Stimulated activated CD4-positive, alpha-beta T cell treated with anti-CD3 and anti-CD28 coated beads, Interleukin-15, amount 100 ng/mL, for 24 hours (primary cell): ENCODE data around the gene GPR42.
A peak's percentile ranks its signal among the peaks of the same experiment; 100 is the strongest.
"Not testable (repeated sequence)": the region's sequence is repeated elsewhere in the genome, so short reads cannot be mapped to it uniquely, and the experiment has no call there.

Experiments
- DNase-seq: peaks from one replicate; pipeline ENCODE4 v3.0.0-alpha.2; 2020

Gene GPR42

DNA sequence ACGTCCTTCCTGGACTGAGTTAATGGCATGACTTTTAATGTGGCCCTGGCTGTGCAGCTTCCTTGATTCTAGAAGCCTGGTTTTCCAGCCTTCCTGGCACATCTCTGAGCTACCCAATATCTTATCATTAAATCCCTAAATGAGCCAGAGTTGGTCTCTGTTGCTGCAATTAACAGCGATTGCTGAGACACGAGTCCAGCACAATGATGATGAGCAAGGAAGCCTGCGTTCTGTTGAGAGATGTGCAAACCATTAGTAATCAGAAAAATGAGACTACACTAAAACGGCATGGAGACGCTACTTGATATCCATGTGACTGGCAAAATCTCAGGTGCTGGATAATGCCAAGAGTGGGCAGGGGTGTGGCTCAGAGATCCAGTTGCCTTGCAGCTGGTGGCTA is 26.2 kb downstream of the GPR42 start:
- DNase-seq, result no peak

DNA sequence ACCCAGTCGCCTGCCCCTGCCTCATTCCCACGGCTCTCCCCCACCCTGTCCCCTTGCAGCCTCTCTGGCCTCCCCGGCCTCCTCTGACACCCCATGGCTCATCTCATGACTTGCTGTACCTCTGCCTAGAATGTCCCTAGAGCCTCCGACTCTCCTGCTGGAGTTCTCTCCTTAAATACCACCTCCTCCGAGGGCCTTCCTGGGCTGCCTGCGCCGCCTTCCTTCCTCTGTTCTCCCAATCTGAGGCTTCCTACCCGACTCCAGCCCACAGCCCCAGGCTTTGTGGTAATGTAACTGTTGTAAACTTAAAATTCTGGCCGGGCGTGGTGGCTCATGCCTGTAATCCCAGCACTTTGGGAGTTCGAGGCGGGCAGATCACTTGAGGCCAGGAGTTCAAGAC is 27.7 kb downstream of the GPR42 start:
- DNase-seq, result no peak

DNA sequence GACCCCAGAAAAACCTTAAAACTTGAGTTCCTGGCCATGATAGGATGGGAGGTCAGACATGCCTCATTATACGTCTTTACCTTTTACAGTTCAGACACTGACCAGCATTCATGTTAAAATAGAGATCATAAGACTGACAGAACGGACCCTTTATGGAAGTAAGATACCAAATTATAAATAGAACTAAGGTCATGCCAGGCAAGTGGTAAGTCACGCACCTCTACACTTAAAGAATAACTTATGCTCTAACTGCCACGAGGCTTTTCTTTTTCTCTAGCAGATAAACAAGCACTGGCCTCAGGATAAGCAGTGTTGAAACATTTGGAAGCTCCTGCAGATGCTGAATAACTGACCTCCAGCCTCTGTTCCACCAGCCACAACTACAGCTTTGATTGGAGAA is 28.4 kb downstream of the GPR42 start:
- DNase-seq, result no peak

DNA sequence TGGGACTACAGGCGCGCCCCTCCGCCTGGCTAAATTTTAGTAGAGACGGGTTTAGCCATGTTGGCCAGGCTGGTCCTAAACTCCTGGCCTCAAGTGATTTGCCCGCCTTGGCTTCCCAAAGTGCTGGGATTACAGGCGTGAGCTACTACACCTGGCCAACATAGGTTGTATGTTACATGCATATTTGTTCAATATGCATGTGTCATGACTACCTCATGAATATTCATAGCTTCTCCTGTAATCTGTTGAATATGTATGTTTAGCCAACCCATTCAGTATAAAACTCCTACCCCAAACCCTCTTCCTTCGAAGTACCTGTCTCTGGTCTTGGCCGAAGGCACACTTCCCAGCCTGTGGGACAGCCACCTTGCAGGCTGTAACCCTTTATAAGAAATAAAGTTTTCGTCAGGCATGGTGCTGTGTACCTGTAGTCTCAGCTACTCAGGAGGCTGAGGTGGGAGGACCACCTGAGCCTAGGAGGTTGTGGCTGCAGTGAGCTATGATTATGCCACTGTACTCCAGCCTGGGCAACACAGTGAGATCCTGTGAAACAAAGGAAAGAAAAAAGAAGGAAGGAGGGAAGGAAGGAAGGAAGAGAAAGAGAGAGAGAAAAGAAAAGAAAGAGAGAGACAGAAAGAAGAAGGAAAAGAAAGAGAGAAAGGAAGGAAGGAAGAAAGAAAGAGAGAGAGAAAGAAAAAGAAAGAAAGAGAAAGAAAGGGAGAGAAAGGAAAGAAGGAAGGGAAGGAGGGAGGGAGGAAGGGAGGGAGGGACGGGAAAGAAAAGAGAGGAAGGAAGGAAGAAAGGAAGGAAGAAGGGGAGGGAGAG is 29.3 kb downstream of the GPR42 start:
- no peak for DNase-seq

DNA sequence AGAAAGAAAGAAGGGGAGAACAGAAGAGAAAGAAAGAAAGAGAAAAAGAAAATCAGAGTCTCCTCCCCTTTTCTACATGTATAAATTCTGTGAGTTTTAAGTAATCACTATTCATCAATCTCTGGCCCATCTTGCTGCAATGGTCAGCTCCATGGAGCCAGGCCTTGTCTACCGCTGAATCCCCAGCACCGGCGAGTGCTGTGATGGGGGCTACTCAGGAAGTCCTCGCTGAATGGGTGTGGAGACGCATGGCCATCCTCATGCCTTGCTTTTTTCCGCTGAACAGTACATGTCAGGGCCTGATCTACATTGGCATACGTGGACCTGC is 29.9 kb downstream of the GPR42 start:
- DNase-seq, result no peak

DNA sequence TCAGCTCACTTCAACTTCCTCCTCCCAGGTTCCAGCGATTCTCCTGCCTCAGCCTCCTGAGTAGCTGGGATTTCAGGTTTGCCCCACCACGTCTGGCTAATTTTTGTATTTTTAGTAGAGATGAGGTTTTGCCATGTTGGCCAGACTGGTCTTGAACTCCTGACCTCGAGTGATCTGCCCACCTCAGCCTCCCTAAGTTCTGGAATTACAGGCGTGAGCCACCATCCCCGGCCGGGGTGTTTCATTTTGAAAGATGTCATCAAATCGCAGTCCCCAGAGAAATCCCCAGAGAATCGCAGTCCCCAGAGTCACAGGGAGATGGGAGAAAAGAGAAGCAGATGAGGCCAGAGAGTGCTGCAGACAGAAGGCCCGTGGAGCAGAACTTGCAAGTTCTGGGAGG is 30.5 kb downstream of the GPR42 start:
- DNase-seq, result not testable (repeated sequence)

DNA sequence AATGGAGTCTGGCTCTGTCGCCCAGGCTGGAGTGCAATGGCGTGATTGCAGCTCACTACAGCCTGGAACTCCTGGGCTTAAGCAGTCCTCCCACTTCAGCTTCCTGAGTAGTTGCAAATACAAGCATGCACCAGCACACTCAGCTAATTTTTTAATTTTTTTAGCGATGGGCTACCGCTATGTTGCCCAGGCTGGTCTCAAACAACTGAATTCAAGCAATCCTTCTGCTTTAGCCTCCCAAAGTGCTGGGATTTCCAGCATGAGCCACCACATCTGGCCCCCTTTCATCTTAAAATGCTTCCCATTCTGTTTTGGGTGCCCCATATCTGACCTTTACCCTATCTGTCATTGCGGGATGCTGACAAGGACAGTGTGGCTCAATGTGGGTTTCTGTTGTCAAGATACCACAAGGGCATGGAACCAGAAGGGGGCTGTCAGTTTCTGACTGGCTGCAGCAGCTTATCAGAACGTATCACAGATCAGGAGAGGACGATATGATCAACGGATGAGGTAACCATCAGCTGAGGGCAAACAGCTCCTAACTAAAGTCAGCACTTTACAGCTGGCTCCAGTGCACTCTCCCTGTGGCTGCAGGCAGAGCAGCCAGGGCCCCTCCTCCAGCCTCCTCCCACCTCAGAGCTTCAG is 32.4 kb downstream of the GPR42 start:
- DNase-seq, result no peak

DNA sequence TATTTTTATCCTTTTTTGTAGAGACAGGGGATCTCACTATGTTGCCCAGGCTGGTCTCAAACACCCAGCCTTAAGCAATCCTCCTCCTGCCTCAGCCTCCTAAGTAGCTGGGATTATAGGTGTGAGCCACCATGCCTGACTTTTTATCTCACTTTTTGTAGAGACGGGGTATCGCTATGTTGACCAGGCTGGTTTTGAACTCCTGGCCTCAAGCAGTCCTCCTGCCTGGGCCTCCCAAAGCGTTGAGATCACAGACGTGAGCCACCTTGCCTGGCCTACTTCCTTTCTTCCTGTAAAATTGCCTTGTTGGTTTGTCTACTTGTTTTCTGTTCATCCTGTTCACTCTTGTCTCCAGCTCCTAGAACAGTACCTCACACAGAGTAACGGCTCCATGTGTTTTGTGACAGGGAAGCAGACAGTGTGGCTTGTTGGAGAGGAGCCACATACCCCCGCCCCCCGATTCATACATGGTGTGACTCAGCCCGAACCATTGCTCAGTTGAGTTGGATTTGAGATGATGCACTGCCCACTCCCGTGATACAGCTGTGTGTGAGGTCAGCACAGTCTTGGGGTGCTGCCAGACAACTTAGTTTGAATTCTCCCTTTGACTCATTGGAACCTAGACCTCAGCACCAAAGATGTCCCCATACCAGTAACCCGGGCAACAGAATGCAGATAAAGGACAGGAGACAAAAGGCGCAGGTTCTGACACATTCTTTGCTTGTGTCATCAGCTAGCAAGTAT is 34.2 kb downstream of the GPR42 start:
- DNase-seq, result peak; percentile 81

DNA sequence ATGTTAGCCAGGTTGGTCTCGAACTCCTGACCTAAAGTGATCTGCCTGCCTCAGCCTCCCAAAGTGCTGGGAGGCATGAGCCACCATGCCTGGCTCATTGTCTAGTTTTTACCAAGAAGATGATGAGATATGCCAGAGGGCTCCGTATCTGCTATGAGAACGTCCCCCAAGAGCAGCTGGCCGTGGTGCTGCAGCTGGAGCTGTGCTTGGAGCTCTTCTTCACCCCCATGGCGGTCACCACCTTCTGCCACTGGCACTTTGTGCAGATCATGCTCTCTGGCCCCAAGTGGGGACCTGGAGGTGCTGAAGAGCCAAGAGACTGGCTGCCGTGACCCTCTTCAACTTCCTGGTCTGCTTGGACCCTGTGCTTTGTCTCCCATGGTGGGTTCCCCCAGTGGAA is 36.8 kb downstream of the GPR42 start:
- no peak for DNase-seq

DNA sequence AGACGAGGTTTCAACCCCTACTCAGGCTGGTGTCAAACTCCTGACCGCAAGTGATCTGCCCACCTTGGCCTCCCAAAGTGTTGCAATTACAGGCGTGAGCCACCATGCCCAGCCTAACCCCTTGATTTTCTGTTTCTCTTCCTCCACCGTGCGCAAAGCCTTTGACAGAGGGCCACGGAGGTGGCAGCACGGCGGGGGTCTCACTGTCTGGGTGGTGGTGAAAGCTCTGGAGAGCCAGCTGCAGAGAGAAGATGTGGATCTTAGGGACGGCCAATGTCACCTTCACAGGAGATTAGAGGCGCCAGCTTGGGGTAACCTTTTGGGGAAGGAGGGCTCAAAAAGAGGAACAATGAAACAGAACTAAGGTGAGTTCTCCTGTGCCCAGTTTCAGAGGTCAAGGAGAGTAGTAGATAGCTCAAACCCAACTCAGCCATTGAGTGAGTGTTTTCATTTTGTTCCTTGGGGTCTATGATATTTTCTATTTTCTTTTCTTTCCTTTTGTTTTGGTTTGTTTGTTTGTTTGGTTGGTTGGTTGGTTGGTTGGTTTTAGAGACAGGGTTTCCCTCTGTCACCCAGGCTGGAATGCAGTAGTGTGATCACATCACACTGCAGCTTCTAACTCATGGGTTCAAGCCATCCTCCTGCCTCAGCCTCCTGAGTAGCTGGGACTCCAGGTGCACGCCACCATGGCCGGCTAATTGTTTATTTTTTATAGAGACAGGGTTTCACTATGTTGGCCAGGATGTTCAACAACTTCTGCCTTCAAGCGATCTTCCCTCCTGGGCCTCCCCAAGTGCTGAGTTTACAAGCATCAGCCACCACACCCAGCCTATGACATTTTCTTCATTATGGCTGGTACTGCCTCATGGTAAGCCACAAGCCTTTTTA is 37.7 kb downstream of the GPR42 start:
- DNase-seq, result no peak

DNA sequence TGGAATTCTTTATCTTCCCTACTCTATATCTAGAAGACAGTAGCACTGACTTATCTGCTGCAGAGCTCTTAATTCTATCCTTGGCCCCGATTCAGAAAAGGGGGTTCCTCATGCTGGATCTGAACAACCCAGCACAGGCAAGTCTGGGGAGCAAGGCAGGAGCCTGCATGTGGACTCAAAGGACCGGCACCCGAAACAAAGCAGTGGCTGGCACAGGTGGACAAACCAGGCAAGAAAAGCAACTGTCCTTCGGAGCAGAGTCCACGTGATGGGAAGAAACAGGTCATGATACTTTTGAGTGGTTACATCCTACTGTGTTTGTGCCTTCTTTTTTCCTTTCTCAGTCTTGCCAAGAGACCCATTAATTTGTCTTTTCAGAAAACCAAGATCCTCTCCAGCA is 38.3 kb downstream of the GPR42 start:
- DNase-seq, result no peak

DNA sequence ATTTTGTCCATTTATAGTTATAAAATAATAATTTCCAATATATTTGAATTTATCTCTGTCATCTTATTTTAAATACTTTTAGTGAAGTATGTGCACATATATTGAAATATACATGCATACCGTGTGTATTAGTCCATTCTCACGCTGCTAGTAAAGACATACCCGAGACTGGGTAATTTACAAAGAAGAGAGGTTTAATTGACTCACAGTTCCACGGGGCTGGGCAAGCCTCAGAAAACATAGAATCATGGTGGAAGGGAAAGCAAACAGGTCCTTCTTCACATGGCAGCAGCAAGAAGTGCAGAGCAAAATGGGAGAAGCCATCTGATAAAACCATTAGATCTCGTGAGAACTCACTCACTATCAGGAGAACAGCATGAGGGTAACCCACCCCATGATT is 39.6 kb downstream of the GPR42 start:
- DNase-seq, result no peak

DNA sequence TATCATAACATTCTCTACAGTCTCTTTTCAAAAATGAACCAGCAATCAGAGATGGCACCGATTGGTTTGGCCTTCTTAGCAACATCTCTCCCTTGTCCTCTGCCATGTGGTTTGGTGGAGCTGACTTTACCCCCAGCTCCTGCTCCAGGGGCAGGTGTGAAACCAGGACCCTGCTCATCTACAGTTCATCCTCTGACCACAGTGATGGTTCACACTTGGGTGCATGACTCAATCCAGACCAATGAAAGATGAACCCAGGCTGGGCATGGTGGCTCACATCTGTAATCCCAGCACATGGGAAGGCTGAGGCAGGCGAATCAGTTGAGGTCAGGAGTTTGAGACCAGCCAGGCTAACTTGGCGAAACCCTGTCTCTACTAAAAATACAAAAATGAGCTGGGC is 43.6 kb downstream of the GPR42 start:
- DNase-seq, result no peak

DNA sequence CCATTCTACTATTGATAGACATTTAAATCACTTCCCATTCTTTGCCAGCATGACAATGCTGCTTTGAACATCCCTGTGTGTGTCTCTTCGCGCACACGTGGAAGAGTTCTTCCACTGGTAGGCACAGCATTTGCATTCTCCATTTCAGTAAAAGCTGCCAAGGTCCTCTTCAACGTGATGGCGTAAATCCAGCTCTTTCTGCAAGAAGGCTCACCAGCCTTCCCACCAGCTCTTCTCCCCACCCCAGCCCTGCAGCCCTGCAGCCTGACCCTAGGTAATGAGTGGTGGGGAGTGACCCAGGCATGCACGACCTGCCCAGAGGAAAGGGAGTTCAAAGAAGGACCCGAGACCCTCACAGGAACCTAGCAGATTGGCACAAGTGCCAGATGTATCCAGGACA is 45.5 kb downstream of the GPR42 start:
- no peak for DNase-seq

DNA sequence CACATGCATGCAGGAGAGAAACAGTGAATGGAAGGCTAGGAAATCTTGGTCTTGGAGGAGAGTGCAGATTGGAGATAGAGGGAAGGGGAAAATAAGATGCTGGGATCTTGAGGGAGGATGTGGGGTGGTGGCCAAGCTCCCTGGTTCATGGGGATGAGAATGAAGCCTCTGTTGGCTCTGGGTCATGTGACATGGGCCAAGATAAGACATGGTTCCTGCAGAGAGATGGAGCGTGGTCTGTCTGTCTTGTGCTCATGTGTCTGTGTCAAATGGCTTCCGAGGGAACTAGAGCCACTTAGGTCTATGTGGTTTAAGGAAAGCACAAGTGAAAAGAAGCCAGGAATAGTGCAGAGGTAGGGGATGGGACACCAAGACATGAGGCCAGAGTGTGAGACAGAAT is 46.4 kb downstream of the GPR42 start:
- DNase-seq, result no peak

DNA sequence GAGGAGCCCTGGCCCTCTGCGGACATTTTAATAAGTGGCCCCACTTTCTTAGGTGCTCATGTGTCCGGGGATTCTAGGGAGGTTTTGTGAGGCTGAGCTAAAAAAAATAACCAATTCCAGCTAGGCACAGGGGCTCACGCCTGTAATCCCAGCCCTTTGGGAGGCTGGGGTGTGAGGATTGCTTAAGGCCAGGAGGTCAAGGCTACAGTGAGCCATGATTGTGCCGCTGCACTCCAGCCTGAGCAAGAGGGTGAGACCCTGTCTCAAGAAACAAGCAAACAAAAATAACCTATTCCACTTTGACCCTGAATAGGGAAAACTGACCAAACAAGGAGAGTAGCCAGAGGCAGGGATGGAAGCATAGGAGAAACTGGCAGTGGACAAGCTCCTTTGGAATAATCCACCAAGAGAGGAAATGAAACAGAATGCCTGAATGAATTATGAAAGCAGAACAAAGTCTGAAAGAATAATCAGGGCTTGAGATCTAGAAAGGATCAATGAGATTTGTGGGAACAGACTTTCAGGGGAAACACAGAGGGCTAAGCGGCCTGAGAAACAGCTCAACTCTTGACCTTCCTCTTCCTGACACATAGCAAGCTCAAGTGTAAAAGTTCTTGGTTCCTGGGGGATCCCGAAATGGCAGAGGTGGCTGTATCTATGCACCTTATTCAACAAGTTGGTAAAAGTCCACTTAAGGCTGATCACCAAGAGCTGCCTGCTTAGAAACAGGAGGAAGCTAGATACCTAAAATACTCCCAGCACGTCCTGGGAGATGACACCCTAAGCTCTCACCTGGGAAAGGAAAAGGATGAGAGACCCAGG is 47.1 kb downstream of the GPR42 start:
- no peak for DNase-seq

DNA sequence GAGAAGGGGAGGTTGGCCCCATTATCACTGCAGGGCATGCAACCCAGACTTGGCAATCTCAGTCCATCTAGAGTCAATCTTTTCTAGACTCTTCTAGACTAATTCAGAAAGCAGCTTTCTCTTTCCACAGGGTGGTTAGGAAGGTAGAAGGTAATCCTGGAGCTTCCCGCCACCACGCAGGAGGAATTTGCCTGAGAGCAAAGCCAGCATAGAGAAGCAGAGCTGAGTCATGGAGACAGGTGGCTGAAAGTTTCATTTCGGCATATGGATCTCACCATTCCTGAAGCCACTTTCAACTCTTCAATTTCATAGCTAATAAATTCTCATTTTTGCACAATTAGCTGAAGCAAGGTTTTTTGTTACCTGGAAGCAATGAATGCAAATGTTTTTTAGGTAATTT is 48.2 kb downstream of the GPR42 start:
- DNase-seq, result no peak

DNA sequence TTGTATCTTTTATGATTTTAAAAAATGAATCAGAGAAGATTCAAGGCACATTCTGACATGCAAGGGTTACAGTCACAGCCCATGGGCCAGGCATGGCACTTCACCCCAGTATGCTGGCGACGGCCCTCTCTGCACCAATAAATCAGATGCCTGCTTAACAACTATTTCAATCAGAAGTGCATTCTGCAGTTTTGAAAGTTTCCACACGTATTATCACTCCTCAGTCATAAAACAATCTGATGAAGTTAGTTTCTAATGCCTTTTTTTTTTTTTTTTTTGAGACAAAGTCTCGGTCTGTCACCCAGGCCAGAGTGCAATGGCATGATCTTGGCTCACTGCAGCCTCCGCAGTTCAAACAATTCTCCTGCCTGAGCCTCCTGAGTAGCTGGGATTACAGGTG is 48.9 kb downstream of the GPR42 start:
- DNase-seq, result no peak

DNA sequence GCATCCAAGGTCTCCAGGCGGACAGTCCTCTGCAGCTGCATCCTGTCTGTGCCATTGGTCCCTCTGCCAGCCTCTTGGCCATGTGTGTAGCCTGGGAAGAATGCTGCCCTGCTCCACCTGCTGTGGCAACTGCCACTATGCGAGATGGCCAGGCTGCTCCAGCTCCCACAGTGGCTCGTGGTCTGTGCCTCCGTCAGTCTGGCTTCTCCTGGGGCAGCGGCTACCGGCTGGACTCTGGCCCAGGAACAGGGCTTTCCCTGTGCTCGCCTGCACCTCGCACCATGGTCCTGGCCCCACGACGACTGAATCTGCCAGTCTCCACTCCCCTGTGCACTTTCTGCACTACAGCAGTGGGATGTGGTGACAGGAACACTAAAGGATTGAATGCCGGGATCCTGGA is 50.5 kb downstream of the GPR42 start:
- DNase-seq, result no peak
